Measurements from ENCODE around the gene CDC5L. TPM values are rescaled to one million over a fixed set of nuclear protein-coding genes. Genes with fewer than 3 reads are reported as not detected.

The CDC5L gene
- total RNA-seq, 4 donors from 2014 or later: 10.0 to 19.3 (median 14.7) TPM

GRCh38 chr6:44361947-44362346, 25.6 kb upstream of the CDC5L start:
- intact Hi-C loops (cut with DNase I): no loop called here
- WGBS, 2 donors: 71 to 82% methylated on average over 6 of the region's 6 CpGs
- TF ChIP-seq CTCF (IDR thresholded peaks at IDR 0.05): no peak

GRCh38 chr6:44363377-44363926, 24.1 kb upstream of the CDC5L start:
- intact Hi-C loops (cut with DNase I): no loop called here
- H3K27ac ChIP-seq: no peak overlapping the region
- no peak for DNase-seq
- no peaks in the 10 kb centered on the region for H3K9me3 ChIP-seq
- no peaks in the 10 kb centered on the region for H3K36me3 ChIP-seq
- no peak overlapping the region for H3K4me3 ChIP-seq
- no peaks in the 10 kb centered on the region for H3K4me1 ChIP-seq
- peaks cover 0 to 23% (median 0%) of the 10 kb centered on the region in 4 donors for H3K27me3 ChIP-seq
- TF ChIP-seq POLR2A (IDR thresholded peaks at IDR 0.05): no peak
- TF ChIP-seq CTCF (IDR thresholded peaks at IDR 0.05): no peak
- WGBS, 2 donors: 94 to 99% methylated on average over 3 of the region's 3 CpGs

More at GRCh38 chr6:44361947-44362346, 25.6 kb upstream of the CDC5L start:
- H3K9me3 ChIP-seq: no peaks in the 10 kb centered on the region
- H3K27me3 ChIP-seq: peaks cover 0 to 10% (median 0%) of the 10 kb centered on the region in 4 donors
- DNase-seq: no peak
- H3K36me3 ChIP-seq: no peaks in the 10 kb centered on the region
- H3K4me3 ChIP-seq: no peak overlapping the region
- no peaks in the 10 kb centered on the region for H3K4me1 ChIP-seq
- H3K27ac ChIP-seq: no peak overlapping the region

- intact Hi-C loops (cut with DNase I): no loop called here
- Histone ChIP-seq H3K4me1 (no peaks in the 10 kb centered on the region), H3K4me3 (no peak overlapping the region), H3K27ac (no peak overlapping the region), H3K27me3 (peaks cover 0 to 23% (median 0%) of the 10 kb centered on the region in 4 donors), H3K36me3 (no peaks in the 10 kb centered on the region), H3K9me3 (no peaks in the 10 kb centered on the region)
- no peak for TF ChIP-seq CTCF (IDR thresholded peaks at IDR 0.05)
- no peak for TF ChIP-seq POLR2A (IDR thresholded peaks at IDR 0.05)
- DNase-seq: no peak
- 82 to 96% methylated on average over 3 of the region's 3 CpGs for WGBS, 2 donors
These were observed 20.7 kb upstream of the CDC5L start for GRCh38 chr6:44366781-44367180.

GRCh38 chr6:44367681-44368080, 19.8 kb upstream of the CDC5L start:
- H3K9me3 ChIP-seq: no peaks in the 10 kb centered on the region
- peaks cover 0 to 23% (median 0%) of the 10 kb centered on the region in 4 donors for H3K27me3 ChIP-seq
- DNase-seq: no peak
- H3K4me3 ChIP-seq: no peak overlapping the region
- TF ChIP-seq CTCF (IDR thresholded peaks at IDR 0.05) (no peak), POLR2A (IDR thresholded peaks at IDR 0.05) (no peak)
- intact Hi-C loops (cut with DNase I): no loop called here
- no peaks in the 10 kb centered on the region for H3K36me3 ChIP-seq
- WGBS, 2 donors: 63 to 65% methylated on average over 2 of the region's 2 CpGs
- no peaks in the 10 kb centered on the region for H3K4me1 ChIP-seq
- no peak overlapping the region for H3K27ac ChIP-seq

- intact Hi-C loops (cut with DNase I): no loop called here
These were observed 14.5 kb upstream of the CDC5L start for GRCh38 chr6:44373051-44373450.

More at GRCh38 chr6:44373051-44373450, 14.5 kb upstream of the CDC5L start:
- DNase-seq: no peak
- Histone ChIP-seq H3K4me3 (no peak overlapping the region), H3K27me3 (peaks cover 0 to 23% (median 0%) of the 10 kb centered on the region in 4 donors), H3K27ac (no peak overlapping the region), H3K36me3 (no peaks in the 10 kb centered on the region), H3K4me1 (no peaks in the 10 kb centered on the region), H3K9me3 (no peaks in the 10 kb centered on the region)
- TF ChIP-seq POLR2A (IDR thresholded peaks at IDR 0.05): no peak
- TF ChIP-seq CTCF (IDR thresholded peaks at IDR 0.05): no peak
- WGBS, 2 donors: 51 to 63% methylated on average over 3 of the region's 3 CpGs

All from esophagus squamous epithelium (tissue), 5 donors.